Dedifferentiated amniotic fluid mesenchymal stem cell (primary cell): ENCODE data around the gene NDC80.
"Not testable (repeated sequence)": the region's sequence is repeated elsewhere in the genome, so short reads cannot be mapped to it uniquely, and the experiment has no call there.

ENCODE experiments used
- DNase-seq: peaks from one replicate; pipeline ENCODE4 v3.0.0-alpha.2; 2016; ENCODE audit errors: extremely low spot score

Gene NDC80

DNA sequence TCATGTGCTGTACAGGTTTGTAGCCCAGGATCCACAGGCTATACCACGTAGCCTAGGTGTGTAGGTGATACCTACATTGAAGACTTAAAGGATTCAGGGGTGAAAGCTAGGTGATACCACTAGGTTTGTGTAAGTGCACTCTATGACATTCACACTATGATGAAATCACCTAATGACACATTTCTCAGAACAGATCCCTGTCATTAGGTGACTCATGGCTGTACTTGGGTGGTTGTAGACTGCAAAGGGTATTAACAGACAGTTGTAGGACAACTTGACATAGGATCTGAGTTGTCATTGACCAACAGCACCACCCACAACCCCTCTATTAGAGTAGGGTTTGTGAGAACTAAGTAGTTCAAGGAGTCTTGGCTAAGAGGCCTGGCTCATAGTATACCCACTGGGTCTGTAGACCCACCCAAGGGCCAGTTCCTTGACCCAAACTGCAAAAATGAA is 56.5 kb downstream of the NDC80 start:
- no peak for DNase-seq

DNA sequence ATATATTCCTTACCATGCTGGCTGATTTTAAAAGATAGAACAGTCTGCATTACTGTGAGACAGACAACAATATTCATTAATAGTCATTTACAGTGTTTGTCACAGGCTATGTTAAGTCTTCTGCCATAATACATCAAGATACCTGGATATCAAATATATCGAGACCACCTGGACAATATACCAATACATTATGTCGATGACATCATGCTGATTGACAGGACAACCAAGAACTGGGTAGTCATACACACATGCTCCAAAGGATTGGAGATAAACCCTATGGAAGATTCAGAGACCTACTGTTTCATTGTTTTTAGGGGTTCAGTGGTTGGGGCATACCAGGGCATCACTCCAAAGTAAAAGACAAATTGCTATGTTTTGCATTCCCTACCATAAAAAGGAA is 57.6 kb downstream of the NDC80 start:
- DNase-seq = no peak

DNA sequence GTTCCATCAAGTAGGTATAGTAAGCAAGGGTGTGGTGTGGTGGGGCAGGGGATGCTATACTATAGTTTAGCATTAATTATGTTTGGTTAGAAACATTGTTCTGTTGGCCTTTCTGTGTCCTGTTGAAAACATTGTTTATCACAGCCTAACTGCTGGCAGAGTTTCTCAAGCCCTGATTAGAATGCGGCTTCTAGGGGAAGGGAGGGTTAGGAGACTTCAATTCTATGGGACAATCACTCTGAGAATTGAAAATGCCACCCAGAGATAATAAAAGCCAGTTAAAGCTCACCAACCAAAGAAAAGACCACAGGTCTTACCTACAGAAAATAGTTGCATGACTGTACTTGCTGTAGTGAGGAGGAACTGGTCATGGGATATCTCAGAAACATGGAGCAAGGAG is 64.2 kb downstream of the NDC80 start:
- no peak for DNase-seq

DNA sequence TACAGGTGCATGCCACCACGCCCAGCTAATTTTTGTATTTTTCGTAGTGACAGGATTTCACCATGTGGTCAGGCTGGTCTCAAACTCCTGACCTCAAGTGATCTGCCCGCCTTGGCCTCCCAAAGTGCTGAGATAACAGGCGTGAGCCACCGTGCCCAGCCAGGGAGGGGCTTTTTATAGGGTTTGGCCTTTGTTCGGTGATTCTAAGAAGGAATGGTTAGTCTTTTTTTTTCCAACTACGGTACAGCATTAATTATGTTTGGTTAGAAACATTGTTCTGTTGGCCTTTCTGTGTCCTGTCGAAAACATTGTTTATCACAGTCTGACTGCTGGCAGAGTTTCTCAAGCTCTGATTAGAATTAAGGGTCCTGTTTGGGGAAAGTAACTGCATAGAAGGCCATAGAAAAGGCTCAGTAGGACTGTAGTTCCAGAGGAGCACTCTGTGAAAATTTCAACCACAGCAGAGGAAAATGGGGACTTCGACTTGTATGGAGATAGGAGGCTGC is 64.8 kb downstream of the NDC80 start:
- DNase-seq = no peak

DNA sequence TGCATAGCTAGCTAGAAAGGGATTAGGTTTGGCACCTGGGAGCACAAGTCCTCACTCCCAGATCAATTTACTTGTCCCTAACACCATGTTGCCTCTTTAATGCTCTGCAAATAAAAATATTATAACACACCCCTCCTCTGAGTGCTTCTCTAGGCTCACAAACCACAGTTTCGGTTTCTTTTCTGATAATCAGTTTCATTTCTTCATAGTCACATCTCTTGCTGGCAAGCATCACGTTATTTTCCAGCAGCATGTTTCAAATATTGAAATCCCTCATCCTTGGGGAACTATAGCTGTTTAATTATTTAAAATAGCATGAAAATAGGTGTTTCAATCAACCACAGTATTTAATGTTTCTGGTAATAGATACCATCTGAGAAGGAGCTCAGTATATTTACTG is 70.3 kb downstream of the NDC80 start:
- no peak for DNase-seq

DNA sequence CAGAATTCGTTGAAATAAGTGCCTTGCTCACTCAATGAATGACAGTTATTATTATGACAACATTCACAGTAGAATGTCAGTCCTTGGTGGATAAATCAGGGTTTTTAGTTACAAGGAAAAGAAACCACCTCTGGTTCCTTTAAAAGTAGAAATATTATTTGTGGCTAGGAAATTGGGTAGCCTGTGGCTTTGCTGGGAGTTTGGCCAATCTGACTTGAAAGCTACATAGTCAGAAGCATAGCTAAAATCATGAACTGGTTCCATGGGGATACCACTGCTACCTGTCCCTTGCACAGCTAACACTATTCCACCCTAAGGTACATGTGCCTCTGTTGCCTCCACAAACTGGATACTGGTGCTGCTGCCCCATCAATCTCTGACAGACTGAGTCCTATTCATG is 71.4 kb downstream of the NDC80 start:
- DNase-seq = no peak

DNA sequence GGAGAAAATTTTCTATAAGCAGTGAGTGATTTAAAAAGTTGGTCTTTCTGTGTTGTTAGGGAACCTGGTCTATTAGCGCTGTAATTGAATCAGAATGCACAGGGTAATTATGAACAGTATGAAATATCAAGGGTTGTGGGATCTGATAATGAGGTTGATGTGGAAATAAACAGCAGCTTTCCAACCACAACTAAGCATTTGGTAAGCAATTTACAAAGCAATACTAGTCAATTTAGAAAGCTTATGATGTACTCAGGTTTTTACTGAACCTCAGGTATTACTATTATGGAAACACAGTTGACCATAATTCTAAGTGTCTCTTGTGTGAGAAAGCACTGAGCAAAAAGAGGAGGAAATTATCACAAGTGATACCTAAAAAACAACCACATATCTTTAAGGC is 73.2 kb downstream of the NDC80 start:
- DNase-seq = no peak

DNA sequence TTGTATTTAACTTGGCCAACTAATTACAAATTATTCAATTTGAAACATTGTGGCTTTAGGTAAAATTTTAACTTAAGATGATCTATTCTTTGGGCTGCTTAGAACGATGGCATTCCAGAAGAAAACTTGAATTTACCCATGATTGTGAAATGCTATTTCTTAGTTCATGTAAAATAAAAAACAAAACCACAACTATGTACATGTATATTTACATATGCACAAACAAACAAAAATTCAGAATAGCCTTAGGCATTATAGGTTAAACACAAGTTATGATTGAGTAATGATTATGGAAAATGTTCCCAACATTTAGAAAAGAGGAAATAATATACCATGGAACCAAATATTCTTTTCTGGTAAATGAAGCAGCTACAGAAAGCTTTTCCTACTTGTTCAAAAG is 80.6 kb downstream of the NDC80 start:
- DNase-seq = no peak

DNA sequence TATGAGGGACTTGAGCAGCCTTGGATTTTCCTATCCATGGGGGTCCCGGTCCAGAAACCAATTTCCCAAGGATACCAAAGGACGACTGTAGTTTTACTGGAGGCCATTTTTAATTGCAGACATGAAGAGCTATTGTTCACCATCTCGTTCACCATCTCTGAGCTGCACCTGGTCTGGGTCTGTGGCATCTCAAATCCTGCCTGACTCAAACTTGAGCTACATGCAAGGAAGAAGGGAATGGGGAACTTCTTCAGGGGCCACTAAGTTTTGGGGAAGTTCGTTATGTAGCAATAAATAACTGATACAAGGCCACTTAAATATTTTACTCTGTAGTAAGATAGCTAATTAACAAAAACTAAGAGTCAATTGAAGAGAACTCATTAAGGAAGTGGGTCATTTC is 82.1 kb downstream of the NDC80 start:
- no peak for DNase-seq

DNA sequence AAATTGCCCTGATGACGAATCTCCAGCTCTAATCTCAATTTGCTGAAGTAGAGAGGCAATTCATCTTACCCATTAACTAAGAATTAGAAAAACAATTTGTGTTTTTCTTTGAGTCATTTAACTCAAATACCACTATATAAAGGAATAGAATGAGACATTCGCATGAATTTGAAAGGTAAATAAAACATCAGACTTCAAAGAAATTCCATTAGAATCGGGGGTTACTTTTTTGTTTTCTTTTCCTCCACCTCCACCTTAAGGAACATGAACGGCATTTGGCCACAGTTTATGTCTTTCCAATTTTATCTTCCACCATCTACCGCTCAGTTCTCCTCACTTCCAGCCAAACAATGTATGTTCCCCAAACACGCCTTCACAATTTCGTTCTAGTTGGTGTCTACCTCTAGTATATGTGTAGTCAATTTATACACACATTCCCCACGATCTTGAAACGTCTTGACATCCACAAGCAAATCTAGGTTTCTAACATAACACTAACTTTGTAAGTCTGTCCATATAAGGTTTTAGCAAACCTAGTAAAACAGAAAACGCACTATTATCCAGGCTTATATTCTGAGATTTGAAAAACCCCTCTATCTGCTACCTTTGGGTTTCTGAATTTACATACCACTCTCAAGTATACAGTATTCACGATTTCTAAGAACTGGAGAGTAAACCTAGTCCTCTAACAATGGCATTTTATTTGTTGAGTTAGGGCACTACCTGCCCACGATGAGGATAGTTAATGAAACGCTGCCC is 83.0 kb downstream of the NDC80 start:
- DNase-seq = no peak

DNA sequence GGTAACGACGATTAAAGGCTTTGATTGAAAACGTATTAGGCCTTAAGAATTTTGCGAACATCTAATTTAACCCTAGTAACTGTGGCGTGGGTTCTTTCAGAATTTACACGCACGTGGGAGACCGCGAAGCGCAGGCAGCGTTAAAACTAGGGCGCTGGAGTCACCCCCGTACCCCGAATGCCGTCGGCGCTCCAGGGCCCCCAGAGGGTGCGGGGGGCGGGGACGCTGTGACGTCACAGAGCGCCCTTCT is 83.5 kb downstream of the NDC80 start:
- no peak for DNase-seq

DNA sequence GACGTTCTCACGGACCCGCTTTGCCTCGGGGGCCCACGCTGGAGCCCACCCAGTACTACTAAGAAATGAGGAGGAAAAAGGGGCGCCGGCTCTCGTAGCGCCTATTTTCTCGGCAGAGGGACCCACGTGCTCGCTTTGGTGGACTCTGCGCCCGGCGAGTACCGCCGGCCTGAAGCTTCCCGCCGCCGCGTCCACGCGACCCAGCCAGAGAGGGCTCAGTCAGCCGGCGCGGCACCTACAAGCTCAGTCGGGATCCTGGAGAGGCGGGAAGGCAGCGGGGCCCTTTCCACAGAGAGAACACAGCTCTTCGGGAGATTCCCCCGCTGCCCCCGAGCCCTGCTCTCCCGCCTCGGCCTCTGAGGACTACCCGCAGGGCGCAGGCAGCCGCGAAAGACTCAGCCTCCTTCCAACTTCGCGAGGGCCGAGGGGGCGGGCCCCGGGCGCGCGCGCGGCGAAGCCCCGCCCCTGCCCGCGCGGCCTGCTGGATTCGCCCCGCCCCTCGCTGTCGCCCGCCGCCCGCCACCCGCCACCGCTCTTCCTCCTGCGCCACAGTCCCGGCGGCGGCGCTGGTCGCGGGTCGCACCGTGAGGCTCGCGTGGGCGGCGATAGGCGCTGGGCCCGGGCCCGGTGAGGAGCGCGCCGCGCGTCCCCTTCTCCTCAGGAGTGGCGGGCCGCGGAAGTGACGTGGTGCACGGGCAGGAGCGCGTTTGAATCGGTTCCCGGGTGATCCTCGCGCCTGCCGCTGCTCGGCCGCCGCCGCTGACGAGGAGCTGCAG is 84.0 kb downstream of the NDC80 start, which contains the start of gene SMCHD1:
TSS of gene SMCHD1 (plus strand) at position 549 of the 776 bp plus-strand sequence. CDS start 350 bp downstream, outside the sequence.
- DNase-seq = peak; percentile 59

DNA sequence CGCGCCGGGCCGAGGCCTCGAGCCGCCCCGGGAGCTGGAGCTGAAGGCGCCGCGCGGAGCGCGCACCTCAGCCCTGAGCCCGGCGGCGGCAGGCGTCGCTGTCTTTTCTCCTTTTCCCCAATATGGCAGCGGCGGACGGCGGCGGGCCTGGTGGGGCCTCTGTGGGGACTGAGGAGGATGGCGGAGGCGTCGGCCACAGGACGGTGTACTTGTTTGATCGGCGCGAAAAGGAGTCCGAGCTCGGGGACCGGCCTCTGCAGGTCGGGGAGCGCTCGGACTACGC is 84.5 kb downstream of the NDC80 start:
- no peak for DNase-seq

DNA sequence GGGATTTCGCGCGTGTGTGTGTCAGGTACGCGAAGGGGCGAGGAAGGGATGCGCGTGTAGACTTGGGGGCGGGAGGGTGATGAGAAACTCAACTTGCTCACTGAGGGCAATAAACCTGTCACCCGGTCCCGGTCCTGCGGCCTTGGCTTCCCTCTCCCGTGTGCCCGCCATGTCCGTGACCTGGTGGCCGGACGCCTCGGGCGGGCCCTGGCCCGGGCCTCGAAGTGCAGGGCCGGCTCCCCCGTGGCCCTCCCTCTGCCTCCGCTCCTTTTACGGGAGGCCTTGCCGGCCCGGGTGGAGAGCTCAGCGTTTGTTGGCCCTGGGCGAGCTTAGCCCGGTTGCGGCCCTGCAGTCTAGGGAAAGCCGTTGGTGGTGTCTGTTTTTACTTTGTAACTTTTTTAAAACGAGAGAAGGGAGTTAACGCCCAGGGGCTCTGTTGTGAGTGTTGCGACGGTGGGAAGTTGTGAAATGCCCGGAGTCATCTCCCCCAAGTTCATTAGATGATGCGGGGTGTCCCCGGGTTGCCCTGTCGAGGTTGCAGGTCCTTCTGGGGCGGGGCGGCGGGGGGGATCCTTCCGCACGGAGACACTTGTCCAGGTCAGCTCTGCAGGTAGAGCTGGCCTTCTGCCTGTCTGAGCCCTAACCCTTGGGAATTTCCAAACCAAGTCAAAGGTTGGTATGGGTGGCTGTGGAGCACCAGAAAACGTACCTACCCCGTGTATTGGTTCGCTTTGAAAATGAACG is 85.1 kb downstream of the NDC80 start:
- DNase-seq = no peak

DNA sequence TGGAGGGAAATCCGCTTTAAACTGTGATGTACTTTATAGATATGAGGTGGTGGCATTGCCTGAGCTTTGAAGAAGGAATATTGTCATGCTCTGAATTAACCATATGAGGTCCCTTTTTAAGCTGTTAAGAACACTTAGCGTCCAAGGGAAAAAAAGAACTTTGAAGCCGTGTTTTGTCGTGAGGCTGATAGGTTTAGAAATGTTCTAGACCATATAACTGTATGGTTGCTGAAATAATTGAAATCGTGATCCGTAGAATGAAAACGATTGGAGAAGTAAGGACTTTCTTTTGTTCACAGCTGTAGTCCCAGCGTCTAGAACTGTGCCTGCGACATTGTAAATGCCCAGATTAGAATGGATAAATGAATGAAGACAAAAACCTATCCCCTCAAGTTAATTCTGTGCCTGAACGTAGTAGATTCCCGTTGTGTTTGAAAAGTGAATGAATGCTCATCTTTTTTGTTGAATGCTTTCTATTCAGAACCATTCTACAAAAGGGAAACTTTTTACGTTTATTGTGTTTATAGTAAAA is 85.7 kb downstream of the NDC80 start:
- DNase-seq = no peak

DNA sequence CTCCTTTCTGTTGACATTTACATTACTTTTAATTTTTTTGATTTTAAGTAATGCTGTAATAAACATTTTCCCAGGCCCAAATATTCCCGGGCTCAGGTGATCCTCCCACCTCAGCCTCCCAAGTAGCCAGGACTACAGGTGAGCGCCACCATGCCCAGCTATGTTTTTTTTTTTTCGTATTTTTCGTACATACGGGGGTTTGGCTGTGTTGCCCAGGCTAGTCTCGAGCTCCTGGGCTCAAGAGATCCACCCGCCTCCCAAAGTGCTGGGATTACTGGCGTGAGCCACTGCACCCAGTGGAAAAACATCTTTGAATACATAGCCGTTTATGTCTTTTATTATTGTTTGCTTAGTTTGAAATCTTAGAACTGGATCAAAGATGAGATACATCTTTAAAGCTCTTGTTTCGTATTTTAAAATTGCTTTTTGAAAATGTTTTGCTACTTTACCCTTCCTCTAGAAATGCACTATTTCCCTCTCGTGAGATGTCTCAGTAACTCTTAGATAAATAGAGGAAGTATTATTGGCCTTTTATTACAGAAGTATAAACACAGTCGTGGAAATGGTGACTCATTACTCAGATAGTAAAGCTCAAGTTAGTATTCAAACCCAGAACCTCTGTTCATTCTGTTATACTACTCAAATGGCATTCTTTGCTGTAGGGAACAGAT is 86.6 kb downstream of the NDC80 start:
- DNase-seq = peak; percentile 86

DNA sequence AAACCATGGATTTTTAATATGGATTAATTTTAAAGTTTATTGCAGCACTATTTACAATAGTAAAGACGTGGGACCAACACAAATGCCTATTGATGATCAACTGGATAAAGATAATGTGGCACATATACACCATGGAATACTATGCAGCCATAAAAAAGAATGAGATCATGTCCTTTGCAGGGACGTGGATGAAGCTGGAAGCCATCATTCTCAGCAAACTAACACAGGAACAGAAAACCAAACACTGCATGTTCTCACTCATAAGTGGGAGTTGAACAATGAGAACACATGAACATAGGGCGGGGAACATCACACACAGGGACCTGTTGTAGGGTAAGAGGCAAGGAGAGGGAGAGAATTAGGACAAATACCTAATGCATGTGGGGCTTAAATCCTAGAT is 89.5 kb downstream of the NDC80 start:
- DNase-seq = not testable (repeated sequence)

DNA sequence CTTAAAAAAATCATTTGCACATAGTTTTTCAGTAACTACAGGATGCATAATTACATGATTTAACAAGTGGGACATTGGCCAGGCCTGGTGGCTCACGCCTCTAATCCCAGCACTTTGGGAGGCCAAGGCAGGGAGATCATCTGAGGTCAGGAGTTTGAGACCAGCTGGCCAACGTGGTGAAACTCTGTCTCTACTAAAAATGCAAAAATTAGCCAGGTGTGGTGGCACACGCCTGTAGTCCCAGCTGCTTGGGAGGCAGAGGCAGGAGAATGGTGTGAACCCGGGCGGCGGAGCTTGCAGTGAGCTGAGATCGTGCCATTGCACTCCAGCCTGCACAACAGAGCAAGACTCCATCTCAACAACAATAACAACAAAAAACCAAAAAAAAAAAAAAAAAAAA is 90.9 kb downstream of the NDC80 start:
- DNase-seq = not testable (repeated sequence)

DNA sequence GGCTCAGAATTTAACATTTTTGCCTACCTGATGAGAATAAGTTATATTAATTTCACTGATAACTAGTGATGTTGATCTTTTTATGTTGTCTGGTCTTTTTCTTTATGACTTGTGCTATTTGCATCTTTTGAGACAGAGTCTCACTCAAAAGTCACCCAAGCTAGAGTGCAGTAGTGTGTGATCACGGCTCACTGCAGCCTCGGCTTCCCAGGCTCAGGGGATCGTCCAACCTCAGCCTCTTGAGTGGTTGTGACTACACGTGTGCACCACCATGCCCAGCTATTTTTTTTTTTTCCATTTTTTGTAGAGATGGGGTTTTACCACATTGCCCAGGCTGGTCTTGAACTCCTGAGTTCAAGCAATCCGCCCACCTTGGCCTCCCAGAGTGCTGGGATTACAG is 91.6 kb downstream of the NDC80 start:
- no peak for DNase-seq
